HepG2 (cell line): ENCODE measurements around the gene AKAP8. TPM values are rescaled to one million over a fixed set of nuclear protein-coding genes. Genes with fewer than 3 reads are reported as not detected.

ENCODE experiments used
- HOXA5 ChIP-seq: sonication (generic); formaldehyde crosslinking; IDR thresholded peaks from 2 replicates; pipeline ENCODE4 v1.4.0; 2020; ENCODE audit warnings: missing genetic modification reagents
- IRF2 ChIP-seq: IDR thresholded peaks from 2 replicates; pipeline ENCODE4 v1.6.1; 2018; ENCODE audit warnings: missing genetic modification reagents, missing compliant biosample characterization
- KDM1A ChIP-seq: IDR thresholded peaks from 2 replicates; pipeline ENCODE4 v1.6.1; 2016; ENCODE audit warnings: missing compliant biosample characterization
- SIN3B ChIP-seq: fragments of 150-350 bp; IDR thresholded peaks from 2 replicates; pipeline ENCODE4 v1.6.1; 2014; ENCODE audit warnings: low read length
- TOPORS ChIP-seq: sonication (generic); formaldehyde crosslinking; IDR thresholded peaks from 2 replicates; pipeline ENCODE4 v1.8.0; 2023; ENCODE audit warnings: mild to moderate bottlenecking, missing genetic modification reagents
- ZBTB21 ChIP-seq: sonication (generic); formaldehyde crosslinking; IDR thresholded peaks from 2 replicates; pipeline ENCODE4 v1.4.0; 2020; ENCODE audit warnings: missing genetic modification reagents
- ZBTB3 ChIP-seq: sonication (generic); formaldehyde crosslinking; IDR thresholded peaks from 2 replicates; pipeline ENCODE4 v1.4.0; 2020; ENCODE audit warnings: low read depth, mild to moderate bottlenecking, moderate library complexity, missing genetic modification reagents, borderline replicate concordance
- ZC3H13 ChIP-seq: sonication (generic); formaldehyde crosslinking; IDR thresholded peaks from 2 replicates; pipeline ENCODE4 v1.8.1; 2023; ENCODE audit warnings: mild to moderate bottlenecking, missing genetic modification reagents, moderate library complexity
- ZMYM3 ChIP-seq: sonication (generic); formaldehyde crosslinking; IDR thresholded peaks from 2 replicates; pipeline ENCODE4 v1.5.1; 2020; ENCODE audit warnings: mild to moderate bottlenecking, missing genetic modification reagents
- ZNF382 ChIP-seq: sonication (generic); formaldehyde crosslinking; IDR thresholded peaks from 2 replicates; pipeline ENCODE4 v1.5.0; 2020; ENCODE audit warnings: missing genetic modification reagents, mild to moderate bottlenecking, borderline replicate concordance
- ZNF672 ChIP-seq: sonication (generic); formaldehyde crosslinking; IDR thresholded peaks from 2 replicates; pipeline ENCODE4 v1.8.1; 2022; ENCODE audit warnings: missing genetic modification reagents
- ZNF850 ChIP-seq: sonication (generic); formaldehyde crosslinking; conservative IDR thresholded peaks from 2 replicates; pipeline ENCODE4 v1.9.0; 2021; ENCODE audit warnings: mild to moderate bottlenecking, missing genetic modification reagents
- ZSCAN25 ChIP-seq: sonication (generic); formaldehyde crosslinking; IDR thresholded peaks from 2 replicates; pipeline ENCODE4 v1.8.0; 2022; ENCODE audit warnings: mild to moderate bottlenecking, missing genetic modification reagents
- polyA plus RNA-seq, 8 experiments: library from polyadenylated mRNA; depleted of rRNA in 3 of 8; stranded (reverse) in 7 of 8; unstranded in 1 of 8; fragments of >200 nt; fragmentation: Illumina TruSeq in 4 of 8; extraction: Trizol in 4 of 8; gene quantifications; 2 replicates each; pipeline versions ENCODE4 v1.2.1 to v1.2.3, GENCODE V29; 2011 to 2016; ENCODE audit warnings: low read depth in 4 of 8, missing spikeins in 1 of 8, mixed read lengths in 1 of 8; ENCODE audit not compliant: insufficient read depth in 1 of 8
- total RNA-seq, 5 experiments: library from RNA; depleted of rRNA; stranded (reverse); fragments of >200 nt; fragmentation: Illumina TruSeq; extraction: Trizol; gene quantifications; 2 replicates each; pipeline ENCODE4 v1.2.3, GENCODE V29; 2016; ENCODE audit warnings: low read depth in 1 of 5
- TF ChIP-seq, protein P1 (sequence below): IDR thresholded peaks from 2 replicates; pipeline ENCODE4 v1.4.0; 2020; ENCODE audit warnings: mild to moderate bottlenecking, missing genetic modification reagents
- TF ChIP-seq, protein P2 (sequence below): sonication (generic); formaldehyde crosslinking; IDR thresholded peaks from 2 replicates; pipeline ENCODE4 v1.5.1; 2020; ENCODE audit warnings: missing genetic modification reagents, mild to moderate bottlenecking, borderline replicate concordance
- TF ChIP-seq, protein P3 (sequence below): sonication (generic); formaldehyde crosslinking; IDR thresholded peaks from 2 replicates; pipeline ENCODE4 v1.8.0; 2022; ENCODE audit warnings: mild to moderate bottlenecking, missing genetic modification reagents; ENCODE audit not compliant: insufficient replicate concordance
- TF ChIP-seq, protein P4 (sequence below): sonication (generic); formaldehyde crosslinking; conservative IDR thresholded peaks from 2 replicates; pipeline ENCODE4 v1.4.0; 2020; ENCODE audit warnings: missing genetic modification reagents

AKAP8 gene
- total and polyA plus RNA-seq, 2 of the 13 experiments (the other 11 are each of a cell fraction or from before 2014, with no cell fraction given), result 15.9 to 22.1 TPM

DNA sequence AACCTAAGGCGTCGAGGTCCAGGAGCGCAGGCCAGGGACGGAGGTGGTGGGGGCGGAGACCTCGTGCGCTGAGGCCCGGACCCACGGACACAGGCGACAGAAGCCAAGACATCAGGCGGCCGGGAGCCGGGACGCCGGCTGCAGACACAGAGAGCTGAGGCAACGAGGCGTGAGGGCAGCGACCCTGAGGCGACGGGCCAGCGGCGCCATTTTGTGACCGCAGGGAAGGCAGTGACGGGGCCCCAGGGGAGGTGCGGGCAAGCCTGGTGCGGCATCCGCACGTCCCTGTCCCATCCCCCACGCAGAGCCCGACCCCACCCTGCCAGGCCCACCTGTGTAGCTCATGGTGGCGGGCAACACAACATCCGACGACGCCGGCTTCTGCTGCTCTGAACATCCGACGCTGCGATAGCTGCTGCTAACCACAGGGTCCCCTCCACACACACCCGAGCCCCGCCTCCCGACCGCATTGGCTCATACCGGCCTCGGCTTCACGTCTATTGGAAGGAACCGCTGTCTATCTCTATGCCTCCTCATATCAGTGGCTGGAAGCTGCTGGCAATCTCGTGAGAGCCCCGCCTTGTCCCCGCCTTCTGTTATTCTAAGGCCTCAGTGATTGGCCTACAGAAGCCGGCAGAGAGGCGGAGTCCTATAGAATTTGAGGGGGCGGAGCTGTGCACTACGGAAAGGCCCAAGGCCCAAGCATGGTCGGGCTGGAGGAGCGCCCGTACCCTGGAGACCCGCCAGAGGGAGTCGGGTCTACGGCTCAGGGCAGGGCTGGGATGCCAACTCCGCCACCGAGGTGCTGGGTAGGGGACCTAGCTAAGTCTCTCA lies 39.2 kb upstream of the AKAP8 start, which contains the start of gene AKAP8L (continued):
- TF ChIP-seq, protein P1, sequence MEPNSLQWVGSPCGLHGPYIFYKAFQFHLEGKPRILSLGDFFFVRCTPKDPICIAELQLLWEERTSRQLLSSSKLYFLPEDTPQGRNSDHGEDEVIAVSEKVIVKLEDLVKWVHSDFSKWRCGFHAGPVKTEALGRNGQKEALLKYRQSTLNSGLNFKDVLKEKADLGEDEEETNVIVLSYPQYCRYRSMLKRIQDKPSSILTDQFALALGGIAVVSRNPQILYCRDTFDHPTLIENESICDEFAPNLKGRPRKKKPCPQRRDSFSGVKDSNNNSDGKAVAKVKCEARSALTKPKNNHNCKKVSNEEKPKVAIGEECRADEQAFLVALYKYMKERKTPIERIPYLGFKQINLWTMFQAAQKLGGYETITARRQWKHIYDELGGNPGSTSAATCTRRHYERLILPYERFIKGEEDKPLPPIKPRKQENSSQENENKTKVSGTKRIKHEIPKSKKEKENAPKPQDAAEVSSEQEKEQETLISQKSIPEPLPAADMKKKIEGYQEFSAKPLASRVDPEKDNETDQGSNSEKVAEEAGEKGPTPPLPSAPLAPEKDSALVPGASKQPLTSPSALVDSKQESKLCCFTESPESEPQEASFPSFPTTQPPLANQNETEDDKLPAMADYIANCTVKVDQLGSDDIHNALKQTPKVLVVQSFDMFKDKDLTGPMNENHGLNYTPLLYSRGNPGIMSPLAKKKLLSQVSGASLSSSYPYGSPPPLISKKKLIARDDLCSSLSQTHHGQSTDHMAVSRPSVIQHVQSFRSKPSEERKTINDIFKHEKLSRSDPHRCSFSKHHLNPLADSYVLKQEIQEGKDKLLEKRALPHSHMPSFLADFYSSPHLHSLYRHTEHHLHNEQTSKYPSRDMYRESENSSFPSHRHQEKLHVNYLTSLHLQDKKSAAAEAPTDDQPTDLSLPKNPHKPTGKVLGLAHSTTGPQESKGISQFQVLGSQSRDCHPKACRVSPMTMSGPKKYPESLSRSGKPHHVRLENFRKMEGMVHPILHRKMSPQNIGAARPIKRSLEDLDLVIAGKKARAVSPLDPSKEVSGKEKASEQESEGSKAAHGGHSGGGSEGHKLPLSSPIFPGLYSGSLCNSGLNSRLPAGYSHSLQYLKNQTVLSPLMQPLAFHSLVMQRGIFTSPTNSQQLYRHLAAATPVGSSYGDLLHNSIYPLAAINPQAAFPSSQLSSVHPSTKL (CRISPR knock-in tag), result no peak
- TF ChIP-seq IRF2 (CRISPR knock-in tag), result peak; percentile 77; the same call in 1 of the 2 replicates
- TF ChIP-seq, protein P2, sequence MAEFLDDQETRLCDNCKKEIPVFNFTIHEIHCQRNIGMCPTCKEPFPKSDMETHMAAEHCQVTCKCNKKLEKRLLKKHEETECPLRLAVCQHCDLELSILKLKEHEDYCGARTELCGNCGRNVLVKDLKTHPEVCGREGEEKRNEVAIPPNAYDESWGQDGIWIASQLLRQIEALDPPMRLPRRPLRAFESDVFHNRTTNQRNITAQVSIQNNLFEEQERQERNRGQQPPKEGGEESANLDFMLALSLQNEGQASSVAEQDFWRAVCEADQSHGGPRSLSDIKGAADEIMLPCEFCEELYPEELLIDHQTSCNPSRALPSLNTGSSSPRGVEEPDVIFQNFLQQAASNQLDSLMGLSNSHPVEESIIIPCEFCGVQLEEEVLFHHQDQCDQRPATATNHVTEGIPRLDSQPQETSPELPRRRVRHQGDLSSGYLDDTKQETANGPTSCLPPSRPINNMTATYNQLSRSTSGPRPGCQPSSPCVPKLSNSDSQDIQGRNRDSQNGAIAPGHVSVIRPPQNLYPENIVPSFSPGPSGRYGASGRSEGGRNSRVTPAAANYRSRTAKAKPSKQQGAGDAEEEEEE (CRISPR knock-in tag), result no peak; the same call in 1 of the 2 replicates
- TF ChIP-seq SIN3B, result no peak; the same call in 1 of the 2 replicates
- peak; percentile 51; the same call in 1 of the 2 replicates for TF ChIP-seq TOPORS
- TF ChIP-seq, protein P3, sequence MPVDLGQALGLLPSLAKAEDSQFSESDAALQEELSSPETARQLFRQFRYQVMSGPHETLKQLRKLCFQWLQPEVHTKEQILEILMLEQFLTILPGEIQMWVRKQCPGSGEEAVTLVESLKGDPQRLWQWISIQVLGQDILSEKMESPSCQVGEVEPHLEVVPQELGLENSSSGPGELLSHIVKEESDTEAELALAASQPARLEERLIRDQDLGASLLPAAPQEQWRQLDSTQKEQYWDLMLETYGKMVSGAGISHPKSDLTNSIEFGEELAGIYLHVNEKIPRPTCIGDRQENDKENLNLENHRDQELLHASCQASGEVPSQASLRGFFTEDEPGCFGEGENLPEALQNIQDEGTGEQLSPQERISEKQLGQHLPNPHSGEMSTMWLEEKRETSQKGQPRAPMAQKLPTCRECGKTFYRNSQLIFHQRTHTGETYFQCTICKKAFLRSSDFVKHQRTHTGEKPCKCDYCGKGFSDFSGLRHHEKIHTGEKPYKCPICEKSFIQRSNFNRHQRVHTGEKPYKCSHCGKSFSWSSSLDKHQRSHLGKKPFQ, result no peak
- no peak for TF ChIP-seq ZBTB21 (CRISPR knock-in tag)
- no peak for TF ChIP-seq ZNF382
- TF ChIP-seq KDM1A (CRISPR knock-in tag), result no peak
- TF ChIP-seq ZC3H13 (CRISPR knock-in tag), result no peak
- TF ChIP-seq ZNF672, result no peak
- 0 out of 2 replicates have a peak, but pooled peaks have one; percentile 9 for TF ChIP-seq ZBTB3 (CRISPR knock-in tag)
- TF ChIP-seq ZNF850 (CRISPR knock-in tag), result no peak
- TF ChIP-seq, protein P4, sequence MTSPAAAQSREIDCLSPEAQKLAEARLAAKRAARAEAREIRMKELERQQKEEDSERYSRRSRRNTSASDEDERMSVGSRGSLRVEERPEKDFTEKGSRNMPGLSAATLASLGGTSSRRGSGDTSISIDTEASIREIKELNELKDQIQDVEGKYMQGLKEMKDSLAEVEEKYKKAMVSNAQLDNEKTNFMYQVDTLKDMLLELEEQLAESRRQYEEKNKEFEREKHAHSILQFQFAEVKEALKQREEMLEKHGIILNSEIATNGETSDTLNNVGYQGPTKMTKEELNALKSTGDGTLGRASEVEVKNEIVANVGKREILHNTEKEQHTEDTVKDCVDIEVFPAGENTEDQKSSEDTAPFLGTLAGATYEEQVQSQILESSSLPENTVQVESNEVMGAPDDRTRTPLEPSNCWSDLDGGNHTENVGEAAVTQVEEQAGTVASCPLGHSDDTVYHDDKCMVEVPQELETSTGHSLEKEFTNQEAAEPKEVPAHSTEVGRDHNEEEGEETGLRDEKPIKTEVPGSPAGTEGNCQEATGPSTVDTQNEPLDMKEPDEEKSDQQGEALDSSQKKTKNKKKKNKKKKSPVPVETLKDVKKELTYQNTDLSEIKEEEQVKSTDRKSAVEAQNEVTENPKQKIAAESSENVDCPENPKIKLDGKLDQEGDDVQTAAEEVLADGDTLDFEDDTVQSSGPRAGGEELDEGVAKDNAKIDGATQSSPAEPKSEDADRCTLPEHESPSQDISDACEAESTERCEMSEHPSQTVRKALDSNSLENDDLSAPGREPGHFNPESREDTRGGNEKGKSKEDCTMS (CRISPR knock-in tag), result no peak
- peak; percentile 34; the same call in 1 of the 2 replicates for TF ChIP-seq ZSCAN25
- TF ChIP-seq ZMYM3 (CRISPR knock-in tag), result peak; percentile 7; the same call in 1 of the 2 replicates
- TF ChIP-seq HOXA5 (CRISPR knock-in tag), result peak; percentile 20
